ENCODE measurements around the gene METTL4.
A peak's percentile ranks its signal among the peaks of the same experiment; 100 is the strongest.
"Not testable (repeated sequence)": the region's sequence is repeated elsewhere in the genome, so short reads cannot be mapped to it uniquely, and the experiment has no call there.

DNA sequence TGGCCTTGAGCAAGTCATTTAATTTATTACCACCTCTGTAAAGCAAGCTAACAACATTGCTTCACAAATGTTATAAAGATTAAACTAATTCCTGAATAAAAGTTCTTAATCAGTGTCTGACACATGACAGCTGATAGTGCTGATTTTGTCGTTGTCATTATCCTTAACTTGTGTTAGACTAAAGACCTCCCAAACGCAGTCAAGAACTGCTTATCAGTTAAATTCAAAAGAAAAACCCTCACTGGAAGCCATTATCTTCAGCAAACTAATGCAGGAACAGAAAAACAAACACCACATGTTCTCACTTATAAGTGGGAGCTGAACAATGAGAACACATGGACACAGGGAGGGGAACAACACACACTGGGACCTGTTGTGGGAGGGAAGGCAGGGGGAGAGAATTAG is 46.5 kb downstream of the METTL4 start:
- TF ChIP-seq MYBL2 (IDR thresholded peaks at IDR 0.05; ENCODE audit: low read depth): peak; percentile 45; the same call in 1 of the 2 replicates
- TF ChIP-seq MYBL2 (CRISPR knock-in tag; IDR thresholded peaks at IDR 0.05; ENCODE audit: borderline replicate concordance); CTCF (IDR thresholded peaks at IDR 0.05 in 2 of 3, conservative IDR thresholded peaks at IDR 0.05 in 1 of 3; ENCODE audit: insufficient read depth in 2 of 3, low read depth in 1 of 3, low read length in 3 of 3): not testable (repeated sequence)

Data from K562 (cell line).